HG02885 (cell line): ENCODE data around the gene SCAP.

Source experiments
- ATAC-seq: cut with Tn5 transposase; IDR thresholded peaks from one replicate; pipeline ENCODE4 v1.9.1; 2021; ENCODE audit warnings: mild to moderate bottlenecking; ENCODE audit not compliant: unreplicated experiment, poor library complexity

The SCAP gene

DNA sequence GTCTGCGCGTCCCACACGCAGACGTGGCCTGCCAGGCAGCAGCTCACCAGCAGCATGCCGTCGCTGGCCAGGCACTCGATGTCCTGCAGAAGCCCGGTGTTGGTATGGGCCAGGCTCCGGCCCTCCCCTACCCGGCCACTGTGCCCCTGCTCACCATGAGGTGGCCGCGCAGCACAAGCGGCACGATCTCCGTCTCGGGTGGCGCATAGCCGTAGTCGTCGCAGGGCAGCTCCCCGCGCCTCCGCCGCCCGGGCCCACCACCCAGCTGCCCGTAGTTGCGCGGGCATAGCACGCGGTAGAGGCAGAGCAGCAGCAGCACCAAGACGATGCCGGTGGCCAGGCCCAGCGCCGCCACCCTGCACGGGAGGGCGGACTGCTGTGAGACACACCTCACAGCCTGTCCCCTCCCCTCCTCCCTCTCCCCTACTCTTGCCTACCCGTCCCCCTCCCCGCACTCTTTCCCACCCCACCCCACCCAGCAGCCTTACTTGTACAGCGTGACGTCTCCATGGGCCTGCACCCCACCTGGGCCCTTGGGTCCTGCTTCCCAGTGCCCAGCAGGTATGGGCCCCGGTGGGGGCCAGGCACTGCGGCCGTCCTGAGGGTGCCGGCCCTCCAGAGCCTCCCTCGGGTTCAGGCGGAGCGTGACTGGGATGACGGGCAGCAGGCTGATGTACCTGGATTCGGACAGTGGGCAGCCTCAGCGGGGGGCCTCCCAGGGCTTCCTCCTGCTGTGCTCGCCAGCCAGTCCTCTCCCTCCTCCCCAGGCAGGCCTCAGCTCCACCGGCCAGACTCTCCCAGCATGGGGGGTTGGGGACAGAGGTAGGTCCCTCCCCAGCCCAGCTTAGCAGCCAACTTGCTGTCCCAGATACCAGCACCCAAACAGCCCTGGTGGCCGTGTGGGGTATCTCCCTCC lies 57.3 kb downstream of the SCAP start:
- ATAC-seq = no peak

- no peak for ATAC-seq
These were observed 59.7 kb downstream of the SCAP start for GRCh38 chr3:47416041-47416440.

DNA sequence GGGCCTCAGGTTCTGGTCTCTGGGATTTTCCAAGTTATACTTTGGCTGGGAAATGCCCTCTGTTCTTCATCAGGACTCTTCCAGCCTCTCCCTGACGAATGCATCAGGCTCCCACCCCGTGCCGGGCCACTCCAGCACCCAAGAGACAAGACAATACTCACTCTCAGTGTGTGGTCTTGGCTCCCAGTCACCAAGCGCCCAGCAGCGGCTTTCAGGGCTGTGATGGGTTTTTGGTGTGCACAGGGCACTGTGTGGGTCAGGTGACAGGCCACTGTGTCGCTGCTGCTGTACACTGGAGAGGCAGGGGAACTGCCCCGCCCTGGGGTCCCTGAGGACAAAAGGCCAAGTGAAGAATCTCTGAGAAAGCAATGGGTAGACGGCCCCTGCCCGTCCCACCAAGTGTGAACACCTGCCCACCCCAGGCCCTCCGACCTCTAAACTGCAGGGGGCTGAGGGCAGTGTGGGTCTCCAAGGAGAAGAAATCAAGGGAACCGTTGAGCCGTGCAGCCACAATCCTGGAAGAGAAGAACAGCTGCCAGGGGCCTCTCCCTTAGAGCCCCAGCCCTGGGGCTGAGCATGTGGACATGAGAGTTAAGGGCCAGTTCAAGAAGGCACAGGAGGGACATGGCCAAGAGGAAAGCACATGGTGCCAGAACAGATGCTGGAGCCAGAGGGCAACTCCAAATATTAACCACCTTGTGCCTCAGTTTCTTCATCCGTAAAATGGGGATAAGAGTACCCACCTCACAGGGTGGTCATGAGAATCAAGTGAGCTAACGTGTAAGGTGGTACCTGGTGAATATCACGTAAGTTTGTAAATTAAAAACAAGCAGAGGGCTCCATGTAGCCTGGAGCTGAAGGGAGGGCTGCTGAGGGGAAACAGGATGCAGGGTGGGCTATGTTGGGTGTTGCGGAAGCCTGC lies 60.8 kb downstream of the SCAP start:
- no peak for ATAC-seq

DNA sequence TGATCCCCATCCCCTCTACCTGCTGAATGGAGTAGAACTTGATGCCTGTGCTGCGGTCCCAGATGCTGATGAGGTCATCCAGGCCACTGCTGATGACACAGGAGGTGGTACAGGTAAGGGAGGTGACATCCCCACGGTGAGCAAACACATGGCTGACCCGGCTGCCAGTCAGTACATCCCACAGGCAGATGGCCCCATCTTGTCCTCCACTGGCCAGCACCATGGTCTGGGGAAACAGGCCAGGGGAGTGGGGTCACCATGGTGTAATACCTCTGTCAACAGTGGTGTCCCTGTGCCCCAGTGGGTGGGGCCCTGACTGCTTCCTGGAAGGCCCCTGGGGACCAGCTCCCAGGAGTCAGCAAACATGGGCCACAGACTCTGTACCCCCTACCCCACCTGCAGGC lies 61.6 kb downstream of the SCAP start:
- no peak for ATAC-seq

- no peak for ATAC-seq
These were observed 62.0 kb downstream of the SCAP start for GRCh38 chr3:47413751-47414150.

DNA sequence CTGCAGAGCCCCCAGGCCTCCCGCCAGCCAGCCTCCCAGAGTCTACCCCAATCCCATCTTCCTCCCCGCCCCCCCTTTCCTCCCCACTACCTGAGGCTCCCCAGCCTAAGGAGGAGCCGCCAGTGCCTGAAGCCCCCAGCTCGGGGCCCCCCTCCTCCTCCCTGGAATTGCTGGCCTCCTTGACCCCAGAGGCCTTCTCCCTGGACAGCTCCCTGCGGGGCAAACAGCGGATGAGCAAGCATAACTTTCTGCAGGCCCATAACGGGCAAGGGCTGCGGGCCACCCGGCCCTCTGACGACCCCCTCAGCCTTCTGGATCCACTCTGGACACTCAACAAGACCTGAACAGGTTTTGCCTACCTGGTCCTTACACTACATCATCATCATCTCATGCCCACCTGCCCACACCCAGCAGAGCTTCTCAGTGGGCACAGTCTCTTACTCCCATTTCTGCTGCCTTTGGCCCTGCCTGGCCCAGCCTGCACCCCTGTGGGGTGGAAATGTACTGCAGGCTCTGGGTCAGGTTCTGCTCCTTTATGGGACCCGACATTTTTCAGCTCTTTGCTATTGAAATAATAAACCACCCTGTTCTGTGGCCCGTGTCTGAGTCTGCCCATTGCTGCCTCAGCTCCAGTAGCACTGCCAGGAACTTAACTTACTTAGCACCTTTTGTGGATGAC lies 62.8 kb downstream of the SCAP start:
- no peak for ATAC-seq

DNA sequence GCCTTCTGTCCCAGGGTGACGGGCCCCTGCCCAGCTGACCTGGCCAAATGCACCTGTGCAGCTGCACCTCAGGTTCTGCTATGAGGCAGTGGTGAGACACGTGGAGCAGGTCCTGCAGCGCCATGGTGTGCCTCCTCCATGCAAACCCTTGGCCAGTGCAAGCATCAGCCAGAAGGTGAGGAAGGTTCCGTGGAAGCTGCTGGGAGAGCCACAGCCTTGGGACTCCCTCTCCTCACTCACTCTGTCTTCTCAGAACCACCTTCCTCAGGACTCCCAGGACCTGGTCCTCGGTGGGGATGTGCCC lies 63.3 kb downstream of the SCAP start:
- no peak for ATAC-seq

DNA sequence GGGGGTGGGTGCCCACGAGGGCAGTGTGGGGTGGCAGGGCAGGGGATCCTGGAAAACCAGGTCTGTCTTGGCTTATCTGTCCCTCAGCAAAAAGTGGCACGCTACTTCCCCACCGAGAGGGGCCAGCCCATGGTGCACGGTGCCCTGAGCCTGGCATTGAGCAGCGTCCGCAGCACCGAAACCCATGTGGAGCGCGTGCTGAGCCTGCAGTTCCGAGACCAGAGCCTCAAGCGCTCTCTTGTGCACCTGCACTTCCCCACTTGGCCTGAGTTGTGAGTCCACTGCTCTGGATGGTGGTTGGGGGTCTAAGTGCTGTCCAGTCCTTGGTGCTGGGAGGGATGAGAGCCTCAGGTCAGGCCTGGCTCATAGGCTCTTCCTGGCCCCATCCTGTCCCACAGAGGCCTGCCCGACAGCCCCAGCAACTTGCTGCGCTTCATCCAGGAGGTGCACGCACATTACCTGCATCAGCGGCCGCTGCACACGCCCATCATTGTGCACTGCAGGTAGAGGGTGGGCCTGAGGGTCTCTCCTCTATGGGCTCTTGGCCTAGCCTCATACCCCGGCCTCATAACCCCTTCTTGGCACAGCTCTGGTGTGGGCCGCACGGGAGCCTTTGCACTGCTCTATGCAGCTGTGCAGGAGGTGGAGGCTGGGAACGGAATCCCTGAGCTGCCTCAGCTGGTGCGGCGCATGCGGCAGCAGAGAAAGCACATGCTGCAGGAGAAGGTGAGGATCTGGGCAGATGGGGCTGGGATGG lies 63.9 kb downstream of the SCAP start:
- ATAC-seq = no peak

DNA sequence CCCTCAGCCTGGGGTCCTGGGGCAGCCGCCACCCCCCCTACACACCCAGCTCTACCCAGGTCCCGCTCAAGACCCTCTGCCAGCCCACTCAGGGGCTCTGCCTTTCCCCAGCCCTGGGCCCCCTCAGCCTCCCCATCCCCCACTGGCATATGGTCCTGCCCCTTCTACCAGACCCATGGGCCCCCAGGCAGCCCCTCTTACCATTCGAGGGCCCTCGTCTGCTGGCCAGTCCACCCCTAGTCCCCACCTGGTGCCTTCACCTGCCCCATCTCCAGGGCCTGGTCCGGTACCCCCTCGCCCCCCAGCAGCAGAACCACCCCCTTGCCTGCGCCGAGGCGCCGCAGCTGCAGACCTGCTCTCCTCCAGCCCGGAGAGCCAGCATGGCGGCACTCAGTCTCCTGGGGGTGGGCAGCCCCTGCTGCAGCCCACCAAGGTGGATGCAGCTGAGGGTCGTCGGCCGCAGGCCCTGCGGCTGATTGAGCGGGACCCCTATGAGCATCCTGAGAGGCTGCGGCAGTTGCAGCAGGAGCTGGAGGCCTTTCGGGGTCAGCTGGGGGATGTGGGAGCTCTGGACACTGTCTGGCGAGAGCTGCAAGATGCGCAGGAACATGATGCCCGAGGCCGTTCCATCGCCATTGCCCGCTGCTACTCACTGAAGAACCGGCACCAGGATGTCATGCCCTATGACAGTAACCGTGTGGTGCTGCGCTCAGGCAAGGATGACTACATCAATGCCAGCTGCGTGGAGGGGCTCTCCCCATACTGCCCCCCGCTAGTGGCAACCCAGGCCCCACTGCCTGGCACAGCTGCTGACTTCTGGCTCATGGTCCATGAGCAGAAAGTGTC lies 64.7 kb downstream of the SCAP start:
- ATAC-seq = no peak

DNA sequence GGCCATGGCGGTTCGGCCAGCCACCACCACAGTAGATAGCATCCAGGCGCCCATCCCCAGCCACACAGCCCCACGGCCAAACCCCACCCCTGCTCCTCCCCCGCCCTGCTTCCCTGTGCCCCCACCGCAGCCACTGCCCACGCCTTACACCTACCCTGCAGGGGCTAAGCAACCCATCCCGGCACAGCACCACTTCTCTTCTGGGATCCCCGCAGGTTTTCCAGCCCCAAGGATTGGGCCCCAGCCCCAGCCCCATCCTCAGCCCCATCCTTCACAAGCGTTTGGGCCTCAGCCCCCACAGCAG lies 65.4 kb downstream of the SCAP start:
- no peak for ATAC-seq

- ATAC-seq = no peak
These were observed 65.9 kb downstream of the SCAP start for GRCh38 chr3:47409688-47410416.

- ATAC-seq = no peak
These were observed 66.5 kb downstream of the SCAP start for GRCh38 chr3:47409284-47409683.

GRCh38 chr3:47408839-47409229 lies 66.9 kb downstream of the SCAP start:
- ATAC-seq = no peak

- no peak for ATAC-seq
These were observed 67.6 kb downstream of the SCAP start for GRCh38 chr3:47407896-47408838.

GRCh38 chr3:47407237-47407636 lies 68.5 kb downstream of the SCAP start:
- no peak for ATAC-seq

GRCh38 chr3:47406762-47407149 lies 69.0 kb downstream of the SCAP start:
- ATAC-seq = no peak

- no peak for ATAC-seq
These were observed 69.7 kb downstream of the SCAP start for GRCh38 chr3:47405820-47406761.
